GM03348 (cell line): ENCODE results near the gene ACAP3.
"Not testable (repeated sequence)": the region's sequence is repeated elsewhere in the genome, so short reads cannot be mapped to it uniquely, and the experiment has no call there.

Experiments
- DNase-seq: peaks from one replicate; pipeline ENCODE4 v3.0.0; 2012; ENCODE audit warnings: low spot score

The ACAP3 gene

GRCh38 chr1:1330366-1331067 lies 22.8 kb upstream of the ACAP3 start:
- DNase-seq, result no peak

GRCh38 chr1:1329304-1330210 lies 21.8 kb upstream of the ACAP3 start:
- DNase-seq, result no peak

- DNase-seq, result no peak
These were observed 20.5 kb upstream of the ACAP3 start for GRCh38 chr1:1328254-1328653.

GRCh38 chr1:1327291-1327690 lies 19.6 kb upstream of the ACAP3 start:
- DNase-seq, result no peak

- DNase-seq, result no peak
These were observed 18.4 kb upstream of the ACAP3 start for GRCh38 chr1:1326075-1326605.

- no peak for DNase-seq
These were observed 17.8 kb upstream of the ACAP3 start for GRCh38 chr1:1325288-1326074.

GRCh38 chr1:1324524-1325287 lies 17.0 kb upstream of the ACAP3 start, which contains the start of the genes CPTP and INTS11:
CPTP (plus strand) TSS chr1:1324802; CDS start chr1:1326911, 2,109 bp downstream.
INTS11 (minus strand) TSS chr1:1324660; CDS start chr1:1324608, 52 bp downstream.
- DNase-seq, result peak; percentile 99

GRCh38 chr1:1324084-1324523 lies 16.4 kb upstream of the ACAP3 start:
- DNase-seq, result no peak

- no peak for DNase-seq
These were observed 15.2 kb upstream of the ACAP3 start for GRCh38 chr1:1322952-1323351.

- DNase-seq, result no peak
These were observed 14.7 kb upstream of the ACAP3 start for GRCh38 chr1:1322418-1322817.

GRCh38 chr1:1321477-1321876 lies 13.7 kb upstream of the ACAP3 start:
- no peak for DNase-seq

GRCh38 chr1:1320666-1321448 lies 13.1 kb upstream of the ACAP3 start:
- DNase-seq, result no peak

- no peak for DNase-seq
These were observed 11.9 kb upstream of the ACAP3 start for GRCh38 chr1:1319646-1319941.

GRCh38 chr1:1318777-1319645 lies 11.3 kb upstream of the ACAP3 start:
- DNase-seq, result no peak

GRCh38 chr1:1318131-1318652 lies 10.5 kb upstream of the ACAP3 start:
- DNase-seq, result peak; percentile 68

- DNase-seq, result no peak
These were observed 9.7 kb upstream of the ACAP3 start for GRCh38 chr1:1317420-1317819.

GRCh38 chr1:1316199-1316598 lies 8.5 kb upstream of the ACAP3 start:
- DNase-seq, result not testable (repeated sequence)

GRCh38 chr1:1315435-1315954 lies 7.8 kb upstream of the ACAP3 start:
- no peak for DNase-seq

- DNase-seq, result no peak
These were observed 7.1 kb upstream of the ACAP3 start for GRCh38 chr1:1314678-1315335.
